GF-D8 (cell line): ENCODE results near the gene LSP1.
"Not testable (repeated sequence)": the region's sequence is repeated elsewhere in the genome, so short reads cannot be mapped to it uniquely, and the experiment has no call there.

Experiments used
- DNase-seq: peaks from one replicate; lab custom pipeline; 2025; lab: John Stamatoyannopoulos, UW

Gene LSP1

DNA sequence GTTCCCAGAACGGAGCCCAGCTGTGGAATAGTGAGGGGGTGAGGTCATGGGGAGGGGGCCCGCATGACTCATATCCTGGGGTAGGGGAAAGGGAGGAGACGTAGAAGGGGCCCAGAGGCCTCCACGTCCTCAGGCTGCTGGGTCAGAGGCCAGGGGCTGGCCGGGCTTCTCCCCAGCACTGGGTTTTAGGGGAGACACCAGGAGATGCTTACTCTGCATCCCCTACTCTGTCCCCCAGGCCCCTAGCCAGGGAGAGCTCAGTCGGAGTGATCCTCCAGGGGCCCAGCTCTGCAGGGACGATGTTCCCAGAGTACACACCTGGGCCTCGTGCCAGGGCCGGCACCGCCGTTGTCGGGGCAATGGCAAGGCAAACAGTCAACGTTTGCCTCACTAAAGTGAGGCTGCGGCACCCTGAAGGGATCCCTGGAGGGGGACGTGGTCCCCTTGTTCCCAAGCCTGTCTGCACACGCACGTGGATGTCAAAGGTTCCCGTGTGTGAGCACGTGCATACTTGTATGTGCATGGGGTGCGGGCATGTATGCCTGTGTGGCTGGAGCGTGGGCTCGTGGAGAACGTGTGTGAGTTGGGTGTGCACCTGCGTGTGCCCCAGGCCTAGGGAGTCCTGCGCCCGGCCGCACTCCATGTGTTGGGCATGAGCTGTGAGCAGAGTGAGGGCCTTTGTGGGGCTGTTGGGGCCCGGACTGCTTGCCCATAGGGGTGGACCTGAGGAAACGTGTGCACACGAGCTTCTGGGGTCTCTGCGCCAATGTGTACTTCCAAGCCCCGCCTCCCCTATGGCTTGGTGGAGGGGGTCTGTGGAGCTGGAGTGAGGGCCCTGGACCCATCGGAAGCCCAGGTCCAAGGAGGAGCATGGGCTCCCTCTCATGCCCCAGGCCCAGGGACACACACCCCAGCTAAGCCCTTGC is 24.6 kb downstream of the LSP1 start:
- no peak for DNase-seq

DNA sequence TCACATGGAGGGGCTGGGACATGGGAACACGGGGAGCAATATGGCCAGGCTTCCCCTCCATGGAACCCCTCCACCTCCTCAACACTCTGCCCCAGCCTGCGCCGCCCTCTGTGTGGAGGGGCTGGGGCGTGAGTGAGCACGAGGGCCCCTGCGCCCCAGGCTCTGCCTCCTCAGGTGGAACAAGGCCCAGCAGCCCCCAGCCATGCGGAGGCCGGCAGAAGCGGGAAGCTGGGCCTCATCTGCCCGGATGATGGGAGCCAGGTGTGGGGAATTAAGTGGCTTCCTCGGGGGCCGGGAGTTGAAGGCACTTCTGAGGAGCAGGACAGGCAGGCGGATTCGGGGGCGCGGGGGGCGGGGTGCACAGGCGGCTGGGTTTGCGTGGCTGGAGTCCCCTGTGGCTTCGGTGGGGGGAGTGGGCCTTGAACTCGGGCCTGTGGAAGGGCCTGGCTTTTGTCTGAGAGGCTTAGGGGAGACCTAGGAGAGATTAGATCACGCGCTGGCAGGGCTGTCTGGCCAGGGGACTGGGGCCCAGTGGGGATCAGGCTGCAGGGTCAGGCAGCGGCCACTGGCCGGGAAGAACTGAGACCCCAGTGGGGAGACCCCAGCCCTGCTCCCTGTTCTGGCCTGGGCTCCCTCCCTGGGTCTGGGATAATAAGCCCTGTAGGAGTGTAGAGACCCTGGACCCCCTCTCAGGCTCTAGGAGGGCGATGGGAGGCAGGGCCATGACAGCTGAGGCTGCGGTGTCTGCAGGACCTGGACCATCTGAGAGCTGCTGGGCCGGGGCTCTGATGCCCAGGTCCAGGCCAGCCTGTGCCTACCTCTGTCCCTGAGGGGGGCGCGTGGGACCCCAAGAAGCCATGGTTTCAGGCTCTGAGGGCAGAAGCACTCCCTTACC is 25.5 kb downstream of the LSP1 start:
- no peak for DNase-seq

DNA sequence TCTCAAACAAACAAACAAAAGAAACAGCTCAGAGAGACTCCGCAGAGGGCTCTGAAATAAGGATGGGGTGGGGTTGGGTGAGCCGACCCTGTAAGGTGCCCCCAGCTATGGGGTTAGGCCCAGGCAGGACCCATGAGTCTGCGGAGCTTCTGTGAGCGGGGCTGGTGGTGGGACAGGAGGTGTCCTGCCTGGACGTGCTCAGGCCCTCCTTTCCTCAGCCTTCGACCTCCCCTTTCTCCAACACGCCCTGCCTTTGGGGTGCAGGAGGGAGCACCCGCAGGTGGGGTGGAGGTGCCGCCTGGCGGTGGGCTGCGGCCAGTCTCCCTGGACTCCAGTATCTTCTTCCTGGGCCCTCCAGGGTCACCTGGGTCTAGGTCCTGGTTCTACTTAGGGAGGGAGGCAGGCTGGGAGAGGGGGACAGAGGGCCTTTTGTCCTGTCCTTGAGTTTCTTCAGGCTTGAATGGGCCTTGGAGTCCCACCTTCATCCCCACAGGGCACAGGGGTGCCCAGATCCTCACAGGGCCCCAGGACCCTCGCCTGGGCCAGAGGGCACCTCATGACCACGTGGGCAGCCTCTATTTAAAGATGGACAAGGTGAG is 26.6 kb downstream of the LSP1 start:
- DNase-seq, result no peak

DNA sequence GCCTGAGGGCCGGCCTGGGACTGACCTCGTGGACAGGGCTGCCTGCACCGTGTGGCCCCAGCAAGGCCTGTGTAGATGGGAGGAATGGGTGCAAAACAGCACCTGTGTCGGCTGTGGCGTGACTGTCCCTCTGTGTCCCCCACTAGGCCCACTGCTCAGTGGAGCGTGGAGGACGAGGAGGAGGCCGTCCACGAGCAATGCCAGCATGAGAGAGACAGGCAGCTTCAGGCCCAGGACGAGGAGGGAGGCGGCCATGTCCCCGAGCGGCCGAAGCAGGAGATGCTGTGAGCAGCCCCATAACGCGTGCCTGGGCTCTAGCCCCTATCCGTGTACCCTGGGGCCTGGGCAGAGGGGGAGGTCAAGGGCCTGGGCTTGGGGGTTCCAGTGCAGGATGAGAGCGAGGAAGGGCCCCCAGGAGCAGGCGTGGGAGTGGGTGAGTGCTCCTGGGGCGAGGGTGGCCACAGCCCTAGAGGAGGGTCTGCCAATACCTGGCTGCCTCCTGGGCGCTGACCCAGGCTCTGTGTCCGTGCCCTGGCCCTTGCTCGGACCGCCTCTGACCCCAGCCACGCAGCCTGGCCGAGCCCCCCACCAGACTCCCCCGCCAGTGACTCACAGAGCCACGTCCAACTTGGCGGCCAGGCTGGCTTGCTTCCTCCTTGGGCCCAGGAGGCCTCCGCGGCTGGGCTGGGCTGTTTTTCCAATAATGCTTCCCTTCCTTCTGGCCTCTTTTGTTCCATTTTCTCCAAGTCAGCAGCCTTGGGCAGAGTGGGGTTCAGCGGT is 27.2 kb downstream of the LSP1 start:
- DNase-seq, result no peak

DNA sequence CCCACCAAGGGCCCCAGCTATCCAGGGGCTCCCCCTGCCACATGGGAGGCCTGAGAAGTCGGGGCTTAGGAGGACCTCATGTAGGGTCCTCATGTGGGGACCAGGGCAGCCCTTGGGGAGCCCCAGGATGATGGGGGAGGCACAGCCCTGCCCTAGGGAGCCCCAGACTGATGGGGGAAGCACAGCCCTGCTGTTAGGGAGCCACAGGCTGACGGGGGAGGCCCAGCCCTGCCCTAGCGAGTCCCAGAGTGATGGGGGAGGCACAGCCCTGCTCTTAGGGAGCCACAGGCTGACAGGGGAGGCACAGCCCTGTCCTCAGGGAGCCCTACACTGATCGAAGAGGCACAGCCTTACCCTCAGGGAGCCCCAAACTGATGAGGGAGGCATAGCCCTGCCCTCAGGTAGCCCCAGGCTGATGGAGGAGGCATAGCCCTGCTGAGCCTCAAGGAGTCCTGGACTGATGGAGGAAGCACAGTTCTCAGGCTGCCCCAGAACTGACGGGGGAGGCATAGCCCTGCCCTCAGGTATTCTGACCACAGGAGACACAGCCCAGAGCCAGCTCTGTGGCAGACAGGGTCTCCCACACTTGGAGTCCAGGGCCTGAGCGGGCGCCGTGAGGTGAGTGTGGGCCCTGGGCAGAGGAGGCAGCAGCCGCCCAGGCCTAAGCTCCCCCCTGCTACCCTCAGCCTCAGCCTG is 28.0 kb downstream of the LSP1 start:
- DNase-seq, result no peak

DNA sequence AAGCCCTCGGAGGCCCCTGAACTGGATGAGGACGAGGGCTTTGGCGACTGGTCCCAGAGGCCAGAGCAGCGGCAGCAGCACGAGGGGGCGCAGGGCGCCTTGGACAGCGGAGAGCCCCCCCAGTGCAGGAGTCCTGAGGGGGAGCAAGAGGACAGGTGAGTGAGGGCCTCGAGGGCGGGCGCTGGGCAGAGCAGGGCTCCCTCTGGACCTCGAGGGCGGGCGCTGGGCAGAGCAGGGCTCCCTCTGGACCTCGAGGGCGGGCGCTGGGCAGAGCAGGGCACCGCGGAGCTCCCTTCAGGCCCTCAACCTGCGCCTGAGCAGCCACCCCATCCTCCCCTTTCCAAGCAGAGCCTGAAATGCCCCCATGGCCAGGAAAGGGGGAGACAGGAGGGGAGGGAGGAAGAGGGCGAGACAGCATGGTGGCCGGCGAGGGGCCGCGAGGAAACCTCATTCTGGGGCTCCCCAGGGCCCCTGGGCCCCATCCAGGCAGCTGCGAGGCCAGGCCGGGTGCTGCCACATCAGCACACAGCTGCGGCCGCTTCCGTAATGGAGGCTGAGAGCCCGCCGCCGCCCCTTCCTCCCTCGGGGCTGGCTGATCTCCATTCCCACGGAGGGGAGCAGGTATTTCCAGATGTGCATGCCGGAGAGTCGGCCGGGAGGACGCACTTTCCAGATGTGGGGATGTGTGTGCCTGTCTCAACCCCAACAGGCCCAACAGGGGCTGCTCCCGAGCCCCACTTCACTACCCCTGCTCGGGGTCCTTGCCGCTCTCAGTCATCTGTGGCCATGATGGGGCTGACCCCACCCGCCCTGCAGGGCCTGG is 28.8 kb downstream of the LSP1 start:
- DNase-seq, result no peak

DNA sequence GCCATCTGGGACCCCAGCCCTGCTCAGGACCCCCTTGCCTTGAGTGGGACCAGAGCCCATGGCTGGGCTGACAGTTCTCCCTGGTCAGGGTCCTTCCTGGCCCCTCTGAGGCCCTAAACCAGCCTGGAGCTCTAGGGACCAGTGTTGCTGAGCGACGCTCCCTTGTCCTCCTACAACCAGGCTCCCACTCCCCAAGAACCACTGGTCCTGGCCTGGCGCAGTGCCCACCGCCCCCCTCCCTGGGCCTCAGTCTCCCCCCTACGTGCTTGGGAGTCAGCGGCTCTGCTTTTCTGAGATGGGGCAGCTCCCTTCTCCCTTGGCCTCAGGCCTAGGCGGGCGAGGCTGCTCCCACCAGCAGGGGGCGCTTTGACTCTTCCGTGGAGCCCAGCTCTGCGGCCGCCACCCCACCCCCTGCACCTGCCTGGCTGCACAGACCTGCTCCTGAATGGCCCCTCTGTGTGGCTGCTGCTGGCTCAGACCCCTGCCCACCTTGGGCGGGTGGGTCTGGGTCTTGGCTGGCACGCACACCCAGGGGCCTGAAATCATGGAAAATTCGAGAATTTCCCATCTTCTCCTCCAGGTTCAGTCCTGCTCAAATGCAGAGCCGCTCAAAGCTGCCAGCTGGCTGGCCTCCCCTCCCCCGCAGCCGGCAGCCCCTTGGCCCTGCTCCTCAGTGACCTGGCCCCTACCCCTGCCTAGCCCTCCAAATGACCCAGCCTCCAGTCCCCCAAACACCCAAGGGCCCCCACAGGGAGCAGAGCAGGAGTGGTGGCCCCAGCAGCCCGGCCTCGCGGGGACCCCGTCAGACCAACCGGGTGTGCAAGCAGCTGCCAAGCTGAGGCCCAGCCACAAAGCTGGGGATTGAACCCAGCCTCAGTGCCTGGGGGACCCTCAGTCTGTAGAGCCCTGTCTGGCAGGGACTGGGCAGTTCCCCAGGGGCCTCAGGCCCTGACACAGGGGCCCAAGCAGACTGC is 29.7 kb downstream of the LSP1 start:
- no peak for DNase-seq

DNA sequence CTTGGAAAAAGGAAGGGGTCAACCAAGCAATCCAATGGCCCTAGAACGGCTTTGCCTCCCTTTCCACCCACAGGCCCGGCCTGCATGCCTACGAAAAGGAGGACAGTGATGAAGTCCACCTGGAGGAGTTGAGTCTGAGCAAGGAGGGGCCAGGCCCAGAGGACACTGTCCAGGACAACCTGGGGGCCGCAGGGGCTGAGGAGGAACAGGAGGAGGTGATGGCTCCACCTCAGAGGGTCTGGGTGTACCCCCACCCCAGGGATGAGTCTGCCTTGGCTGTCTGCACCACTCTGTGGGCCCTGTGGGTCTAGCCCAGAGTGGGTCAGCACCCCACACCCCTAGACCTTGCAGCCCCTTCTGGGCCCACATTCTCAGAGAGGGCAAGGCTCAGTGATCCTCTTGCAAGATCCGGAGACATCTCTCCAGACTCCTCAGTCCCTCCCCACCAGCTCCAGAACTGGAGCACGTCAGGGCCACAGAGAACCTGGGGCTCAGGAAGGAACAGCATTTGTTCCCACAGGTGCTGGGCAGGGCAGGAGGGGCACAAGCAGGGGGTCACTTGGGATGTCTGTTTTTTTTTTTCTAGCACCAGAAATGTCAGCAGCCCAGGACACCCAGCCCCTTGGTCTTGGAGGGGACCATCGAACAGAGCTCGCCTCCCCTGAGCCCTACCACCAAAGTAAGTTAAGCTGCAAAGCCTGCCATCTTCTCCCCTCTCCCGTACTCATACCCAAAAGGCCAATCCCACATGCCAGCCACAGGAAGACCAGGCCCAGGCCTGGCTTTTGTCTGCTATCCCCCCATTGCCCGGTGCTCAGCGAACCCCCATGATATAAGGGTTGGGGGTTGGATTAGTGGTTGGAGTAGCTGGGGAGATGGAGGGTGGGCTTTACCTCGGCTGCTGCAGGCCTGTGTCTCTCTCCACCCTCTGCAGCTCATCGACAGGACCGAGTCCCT is 30.7 kb downstream of the LSP1 start:
- DNase-seq, result no peak

DNA sequence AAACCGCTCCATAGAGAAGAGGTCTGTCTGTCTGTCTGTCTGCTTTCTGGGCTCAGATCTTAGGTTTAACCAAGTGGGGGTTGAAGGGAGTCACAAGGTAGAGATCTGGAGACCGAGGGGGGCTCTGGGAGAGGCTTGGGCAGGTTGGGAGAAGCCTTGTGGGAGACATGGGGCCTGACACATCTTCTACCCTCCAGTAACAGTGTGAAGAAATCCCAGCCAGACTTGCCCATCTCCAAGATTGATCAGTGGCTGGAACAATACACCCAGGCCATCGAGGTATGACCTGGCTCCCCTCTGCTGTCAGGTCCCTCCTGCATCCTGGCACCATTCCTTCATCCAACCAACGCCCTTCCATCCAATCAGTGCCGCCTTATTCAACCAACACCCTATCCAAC is 31.4 kb downstream of the LSP1 start:
- DNase-seq, result no peak

DNA sequence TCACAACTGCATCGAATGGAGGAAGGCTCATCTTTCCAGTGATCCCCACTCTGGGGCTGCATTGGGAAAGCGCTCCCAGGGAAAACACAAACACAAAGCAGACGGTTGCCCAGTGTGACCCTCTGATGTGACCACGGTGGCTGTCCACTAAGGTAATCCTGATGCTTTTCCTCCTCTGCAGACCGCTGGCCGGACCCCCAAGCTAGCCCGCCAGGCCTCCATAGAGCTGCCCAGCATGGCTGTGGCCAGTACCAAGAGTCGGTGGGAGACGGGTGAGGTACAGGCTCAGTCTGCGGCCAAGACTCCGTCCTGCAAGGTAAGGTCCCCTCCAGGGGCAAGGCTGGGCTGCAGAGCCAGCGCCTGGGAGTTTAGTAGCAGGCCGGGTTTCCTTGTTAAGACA is 33.7 kb downstream of the LSP1 start:
- DNase-seq, result not testable (repeated sequence)

DNA sequence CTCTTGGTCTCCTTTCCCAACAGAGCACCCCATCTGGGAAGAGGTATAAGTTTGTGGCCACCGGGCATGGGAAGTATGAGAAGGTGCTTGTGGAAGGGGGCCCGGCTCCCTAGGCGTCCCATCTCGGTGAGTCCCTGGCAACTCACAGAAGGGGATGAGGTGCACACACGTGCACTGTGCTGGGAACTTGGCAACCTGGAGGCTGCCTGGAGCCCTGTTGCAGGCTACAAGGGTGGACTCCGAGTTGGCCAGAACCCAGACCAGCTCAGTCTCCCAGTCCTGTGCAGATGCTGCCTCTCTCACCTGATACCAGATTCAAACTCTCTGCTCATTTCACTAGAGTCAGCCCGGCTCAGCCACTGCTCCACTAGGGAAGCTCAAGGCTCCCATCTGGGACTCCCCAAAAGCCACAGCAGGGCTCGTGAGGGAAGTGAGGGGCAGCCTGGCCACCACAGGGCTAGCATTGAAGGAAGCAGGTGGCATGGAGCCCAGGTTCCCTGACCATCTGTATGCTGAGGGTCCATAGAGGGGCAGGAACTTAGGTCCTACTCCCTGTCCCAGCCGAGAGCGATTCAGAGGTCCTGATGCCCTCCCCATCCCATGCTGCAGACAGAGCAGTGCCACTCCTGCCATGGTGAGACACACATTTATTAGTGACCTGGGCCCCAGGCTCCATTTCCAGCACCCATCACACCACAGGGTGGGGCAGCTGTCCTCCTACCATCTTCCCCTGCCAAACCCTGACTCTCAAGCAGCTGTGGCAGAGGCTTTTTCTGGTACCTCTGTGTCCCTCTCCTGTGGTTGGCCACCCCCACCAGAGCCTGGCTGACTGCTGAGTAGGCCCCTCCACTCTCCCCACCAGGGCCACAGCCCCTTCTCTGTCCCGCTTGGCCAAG is 34.8 kb downstream of the LSP1 start:
- no peak for DNase-seq

DNA sequence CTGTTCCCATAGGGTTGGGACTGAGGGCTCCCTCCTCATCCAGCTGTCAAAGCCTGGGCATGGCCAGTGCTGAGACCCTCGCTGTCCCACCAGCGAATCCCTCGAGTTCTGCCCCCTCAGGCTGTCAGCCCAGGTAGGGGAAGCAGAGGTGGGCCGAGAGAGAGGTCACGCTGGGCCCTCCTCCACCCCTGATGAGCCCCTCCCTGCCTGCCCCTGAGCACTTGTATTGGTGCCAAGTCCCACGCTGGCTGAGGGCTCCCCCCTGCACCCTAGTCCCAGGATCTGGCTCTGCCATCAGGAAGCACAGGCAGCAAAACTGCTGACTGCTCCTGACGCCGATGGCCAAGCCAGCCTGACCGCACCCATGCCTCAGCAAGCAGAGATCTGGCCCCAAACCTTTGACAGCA is 35.5 kb downstream of the LSP1 start:
- DNase-seq, result no peak

DNA sequence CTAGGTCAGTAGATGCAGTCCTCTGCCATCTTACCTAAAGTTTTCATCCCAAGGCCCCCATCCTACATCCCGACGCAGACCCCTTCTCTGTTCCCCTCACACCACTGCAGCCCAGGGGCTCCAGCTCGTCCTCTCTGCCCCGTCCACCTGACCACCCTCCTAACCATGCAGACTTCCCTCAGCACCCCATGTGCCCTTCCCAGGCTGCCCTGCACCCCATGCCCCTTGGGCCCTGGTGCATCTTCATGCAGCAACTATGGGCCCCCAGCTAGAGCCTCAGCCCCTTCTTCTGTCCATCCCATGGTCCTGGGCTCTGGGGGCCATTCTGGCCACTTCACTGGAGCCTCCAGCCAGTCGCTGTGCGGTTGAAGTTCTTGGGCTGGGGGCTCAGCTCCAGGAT is 35.9 kb downstream of the LSP1 start:
- DNase-seq, result no peak

DNA sequence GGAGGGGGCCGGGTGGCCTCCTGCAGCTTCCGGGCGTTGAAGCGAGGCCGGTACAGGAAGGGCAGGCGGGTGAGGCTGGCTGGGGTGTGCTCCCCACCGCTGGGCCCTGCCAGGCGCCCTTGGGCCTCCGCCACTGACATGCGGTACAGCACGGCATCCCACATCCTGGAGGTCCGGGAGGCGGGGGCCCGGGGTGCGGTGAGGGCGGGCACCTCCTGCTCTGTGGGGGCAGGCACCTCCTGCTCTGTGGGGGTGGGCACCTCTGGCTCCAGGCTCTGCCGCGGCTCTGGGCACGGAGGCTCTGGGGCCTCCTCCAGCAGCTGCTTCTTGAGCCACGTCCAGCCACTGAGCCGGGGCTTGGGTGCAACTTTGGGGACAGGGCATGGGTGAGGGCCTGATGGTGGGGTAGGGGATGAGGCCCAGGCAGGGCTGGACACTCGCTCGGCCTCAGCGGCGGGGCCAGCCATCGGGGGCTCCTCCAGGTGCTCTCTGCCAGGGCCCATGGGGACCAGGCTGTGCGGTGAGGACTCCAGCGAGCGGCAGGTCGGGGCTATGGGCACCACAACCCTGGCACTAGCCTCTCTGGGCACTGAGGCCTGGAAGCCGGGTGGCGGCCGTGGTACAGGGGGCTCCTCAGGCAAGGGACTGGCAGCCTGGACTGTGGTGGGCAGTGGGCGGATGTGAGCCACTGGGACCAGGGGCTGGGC is 36.5 kb downstream of the LSP1 start:
- peak; percentile 50 for DNase-seq

DNA sequence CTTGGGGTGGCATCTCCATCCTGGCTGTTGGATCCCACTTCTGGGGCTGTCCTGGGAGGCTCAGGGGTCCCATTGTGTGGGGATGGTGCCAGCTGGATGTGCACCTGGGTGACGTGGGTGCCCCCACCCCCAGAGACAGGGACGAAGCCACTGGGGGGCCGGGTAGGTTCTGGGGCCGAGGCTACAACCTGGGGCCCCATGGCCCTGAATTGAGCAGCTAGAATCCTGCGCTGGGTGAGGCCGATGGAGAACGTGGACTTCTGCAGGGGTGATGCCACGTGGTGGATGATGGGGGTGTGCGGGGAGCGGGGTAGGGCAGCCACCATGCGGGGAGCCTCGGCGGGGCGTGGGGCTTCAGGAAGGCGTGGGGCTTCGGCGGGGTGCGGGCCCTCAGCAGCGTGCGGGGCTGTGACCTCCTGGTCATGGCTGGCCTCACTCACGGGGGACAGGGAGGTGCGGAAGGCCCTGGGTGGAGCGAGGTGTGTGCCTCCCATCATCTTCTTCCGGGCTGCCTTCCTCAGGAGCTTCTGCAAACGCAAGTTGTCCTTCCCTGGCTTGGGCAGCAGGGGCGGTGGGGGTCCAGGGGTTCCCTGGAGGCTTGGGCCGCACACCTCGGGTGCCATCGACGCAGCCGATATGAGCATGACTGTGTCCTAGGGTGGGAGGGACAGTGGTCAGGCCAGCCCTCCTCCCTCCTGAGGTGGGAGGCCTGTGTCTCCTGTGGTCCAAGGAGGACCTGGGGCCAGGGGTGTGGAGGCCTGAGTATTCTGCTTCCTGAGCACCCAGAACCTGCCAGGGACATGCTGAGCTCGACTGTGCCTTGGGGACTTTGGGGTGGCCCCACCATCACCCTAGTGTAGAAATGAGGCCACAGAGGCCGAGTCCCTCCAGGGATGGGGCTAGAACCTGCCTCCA is 37.3 kb downstream of the LSP1 start:
- DNase-seq, result peak; percentile 22
